PC-3 (cell line): ENCODE data around the gene MCF2L2. TPM values are rescaled to one million over a fixed set of nuclear protein-coding genes. Genes with fewer than 3 reads are reported as not detected.

Source experiments
- ATAC-seq: fragments of 200-7000 bp; cut with Tn5 transposase; 2 replicates; pipeline ENCODE4 v1.9.1; 2020; ENCODE audit warnings: mild to moderate bottlenecking, moderate library complexity
- BruUV-seq: library from RNA; stranded (reverse); fragments of 400-500 nt; replicated peaks from 2 replicates; lab custom pipeline; 2021; lab: Mats Ljungman, UMichigan
- CTCF ChIA-PET: fragments of 300-600 bp; sonication (Branson Sonifier 250); formaldehyde crosslinking; loops from one replicate; lab custom pipeline; 2022; ENCODE audit warnings: antibody characterized with exemption; lab: Charles Lee
- POLR2A ChIA-PET: fragments of 300-600 bp; sonication (Branson Sonifier 250); formaldehyde crosslinking; loops from one replicate; lab custom pipeline; 2022; ENCODE audit warnings: antibody characterized with exemption; ENCODE audit not compliant: unreplicated experiment; lab: Charles Lee
- DNase-seq: peaks from one replicate; pipeline ENCODE4 v3.0.0-alpha.2; 2015
- H2AFZ ChIP-seq: fragments of 300-600 bp; sonication (generic); 2 replicates; pipeline ENCODE4 v1.6.0; 2016; ENCODE audit warnings: antibody characterized with exemption, low read length
- H3F3A ChIP-seq: fragments of 300-600 bp; sonication (generic); one replicate; pipeline ENCODE4 v1.6.0; 2017; ENCODE audit warnings: antibody characterized with exemption, low read length, control low read depth, mild to moderate bottlenecking; ENCODE audit not compliant: unreplicated experiment
- H3K27ac ChIP-seq: fragments of 300-600 bp; sonication (generic); 2 replicates; pipeline ENCODE4 v1.5.1; 2016; ENCODE audit warnings: mild to moderate bottlenecking, low read length
- H3K27me3 ChIP-seq: fragments of 300-600 bp; sonication (generic); 2 replicates; pipeline ENCODE4 v1.6.1; 2016; ENCODE audit warnings: low read length, mixed read lengths
- H3K36me3 ChIP-seq: fragments of 300-600 bp; sonication (generic); 2 replicates; pipeline ENCODE4 v1.6.1; 2016; ENCODE audit warnings: low read depth, mixed run types, low read length, mixed read lengths
- H3K4me1 ChIP-seq: fragments of 300-600 bp; sonication (generic); 2 replicates; pipeline ENCODE4 v1.5.1; 2016; ENCODE audit warnings: low read length; ENCODE audit not compliant: insufficient read depth
- H3K4me2 ChIP-seq: fragments of 300-600 bp; sonication (generic); 2 replicates; pipeline ENCODE4 v1.6.0; 2016; ENCODE audit warnings: low read length
- H3K4me3 ChIP-seq: fragments of 300-600 bp; sonication (generic); 2 replicates; pipeline ENCODE4 v1.5.1; 2016; ENCODE audit warnings: mild to moderate bottlenecking, low read length, mixed read lengths
- H3K79me2 ChIP-seq: fragments of 300-600 bp; sonication (generic); 2 replicates; pipeline ENCODE4 v1.6.1; 2017; ENCODE audit warnings: low read length, mixed read lengths
- H3K9ac ChIP-seq: fragments of 300-600 bp; sonication (generic); 2 replicates; pipeline ENCODE4 v1.6.0; 2016; ENCODE audit warnings: mild to moderate bottlenecking, low read length
- H3K9me2 ChIP-seq: fragments of 300-600 bp; sonication (generic); replicated peaks from 2 replicates; pipeline ENCODE4 v1.6.1; 2016; ENCODE audit warnings: mixed run types, low read length, mixed read lengths
- H3K9me3 ChIP-seq: fragments of 300-600 bp; sonication (generic); 2 replicates; pipeline ENCODE4 v1.6.1; 2016; ENCODE audit warnings: low read length, mixed read lengths
- H4K20me1 ChIP-seq: fragments of 300-600 bp; sonication (generic); 2 replicates; pipeline ENCODE4 v1.6.1; 2016; ENCODE audit warnings: low read length, mixed read lengths
- EZH2 ChIP-seq: fragments of 300-600 bp; sonication (generic); IDR thresholded peaks from one replicate; pipeline ENCODE4 v1.6.1; 2017; ENCODE audit warnings: antibody characterized with exemption, mild to moderate bottlenecking, low read length; ENCODE audit not compliant: unreplicated experiment
- EZH2phosphoT487 ChIP-seq: fragments of 300-600 bp; sonication (generic); IDR thresholded peaks from 2 replicates; pipeline ENCODE4 v1.6.1; 2018; ENCODE audit warnings: mild to moderate bottlenecking, antibody characterized with exemption, low read length, borderline replicate concordance
- intact Hi-C: fragments of 100-400 bp; cut with micrococcal nuclease; formaldehyde crosslinking; loops from 2 replicates; pipeline ENCODE4 v1.9.0; 2023
- total RNA-seq: library from RNA; depleted of rRNA; stranded (reverse); fragments of >200 nt; gene quantifications from 2 replicates; pipeline ENCODE4 v1.2.3, GENCODE V29; 2014
- TF ChIP-seq, protein P1 (sequence below): fragments of 300-600 bp; sonication (generic); conservative IDR thresholded peaks from 2 replicates; pipeline ENCODE4 v1.5.1; 2017; ENCODE audit warnings: antibody characterized with exemption, low read depth, mild to moderate bottlenecking, low read length

MCF2L2 gene
- total RNA-seq, 1 experiment from 2014 or later = 3.6 TPM

DNA sequence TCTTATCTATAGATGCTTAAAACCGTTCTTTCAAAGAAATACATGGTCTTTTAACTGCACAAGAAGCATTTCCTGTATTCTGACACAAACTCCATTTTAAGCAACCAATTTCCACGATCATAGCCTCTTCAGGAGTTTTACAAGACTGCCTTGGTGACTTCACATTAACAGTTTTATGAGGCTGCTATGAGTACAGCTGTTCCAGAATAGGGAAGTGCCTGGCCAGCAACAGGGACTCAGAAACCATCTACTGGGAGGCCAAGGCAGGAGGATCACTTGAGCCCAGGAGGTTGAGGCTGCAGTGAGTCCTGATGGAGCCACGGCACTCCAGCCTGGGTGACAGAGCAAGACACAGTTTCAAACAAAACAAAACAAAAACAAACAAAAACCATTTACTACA is 96.9 kb downstream of the MCF2L2 start:
- no peaks in the 10 kb centered on the region for H4K20me1 ChIP-seq
- no peaks in the 10 kb centered on the region for H3K27me3 ChIP-seq
- no peak overlapping the region for H2AFZ ChIP-seq
- intact Hi-C loops = no loop called here
- BruUV-seq = no TSS peak
- CTCF ChIA-PET = no interaction called here
- no peak overlapping the region for H3K9ac ChIP-seq
- H3K27ac ChIP-seq = no peak overlapping the region
- no peak overlapping the region for H3K4me3 ChIP-seq
- TF ChIP-seq EZH2phosphoT487 = no peak
- no peak for TF ChIP-seq EZH2
- TF ChIP-seq, protein P1, sequence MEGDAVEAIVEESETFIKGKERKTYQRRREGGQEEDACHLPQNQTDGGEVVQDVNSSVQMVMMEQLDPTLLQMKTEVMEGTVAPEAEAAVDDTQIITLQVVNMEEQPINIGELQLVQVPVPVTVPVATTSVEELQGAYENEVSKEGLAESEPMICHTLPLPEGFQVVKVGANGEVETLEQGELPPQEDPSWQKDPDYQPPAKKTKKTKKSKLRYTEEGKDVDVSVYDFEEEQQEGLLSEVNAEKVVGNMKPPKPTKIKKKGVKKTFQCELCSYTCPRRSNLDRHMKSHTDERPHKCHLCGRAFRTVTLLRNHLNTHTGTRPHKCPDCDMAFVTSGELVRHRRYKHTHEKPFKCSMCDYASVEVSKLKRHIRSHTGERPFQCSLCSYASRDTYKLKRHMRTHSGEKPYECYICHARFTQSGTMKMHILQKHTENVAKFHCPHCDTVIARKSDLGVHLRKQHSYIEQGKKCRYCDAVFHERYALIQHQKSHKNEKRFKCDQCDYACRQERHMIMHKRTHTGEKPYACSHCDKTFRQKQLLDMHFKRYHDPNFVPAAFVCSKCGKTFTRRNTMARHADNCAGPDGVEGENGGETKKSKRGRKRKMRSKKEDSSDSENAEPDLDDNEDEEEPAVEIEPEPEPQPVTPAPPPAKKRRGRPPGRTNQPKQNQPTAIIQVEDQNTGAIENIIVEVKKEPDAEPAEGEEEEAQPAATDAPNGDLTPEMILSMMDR = no peak
- POLR2A ChIA-PET = no interaction called here
- no peak overlapping the region for H3K4me2 ChIP-seq
- H3F3A ChIP-seq = no peaks in the 10 kb centered on the region
- no peaks in the 10 kb centered on the region for H3K36me3 ChIP-seq
- H3K9me2 ChIP-seq = no peaks in the 10 kb centered on the region
- ATAC-seq = peak; percentile 42; the same call in 1 of the 2 replicates
- peaks cover 29% of the 10 kb centered on the region for H3K4me1 ChIP-seq
- DNase-seq = no peak
- H3K9me3 ChIP-seq = no peaks in the 10 kb centered on the region
- H3K79me2 ChIP-seq = no peaks in the 10 kb centered on the region

GRCh38 chr3:183330881-183331280 is 97.5 kb downstream of the MCF2L2 start:
- H3K9me2 ChIP-seq = no peaks in the 10 kb centered on the region
- DNase-seq = no peak
- no peaks in the 10 kb centered on the region for H3K27me3 ChIP-seq
- no peak overlapping the region for H3K27ac ChIP-seq
- ATAC-seq = no peak
- H3K4me2 ChIP-seq = no peak overlapping the region
- no peak overlapping the region for H3K4me3 ChIP-seq
- intact Hi-C loops = no loop called here
- H3K9me3 ChIP-seq = no peaks in the 10 kb centered on the region
- ChIA-PET CTCF (no interaction called here), POLR2A (no interaction called here)
- H3K4me1 ChIP-seq = peaks cover 29% of the 10 kb centered on the region
- TF ChIP-seq EZH2 = no peak
- no peak for TF ChIP-seq EZH2phosphoT487
- TF ChIP-seq, protein P1 = no peak
- no TSS peak for BruUV-seq
- H2AFZ ChIP-seq = no peak overlapping the region
- no peaks in the 10 kb centered on the region for H3F3A ChIP-seq
- no peaks in the 10 kb centered on the region for H4K20me1 ChIP-seq
- H3K79me2 ChIP-seq = no peaks in the 10 kb centered on the region
- no peaks in the 10 kb centered on the region for H3K36me3 ChIP-seq
- H3K9ac ChIP-seq = no peak overlapping the region

- ATAC-seq (no peak), DNase-seq (no peak)
- intact Hi-C loops = loop anchor here (2.0 kb wide), 1 partner anchor 145 kb away; no protein-coding TSS in a partner anchor
- CTCF ChIA-PET = interaction anchor here (0.6 kb wide), 1 partner anchor 176 kb away, joined by 3 read pairs; no protein-coding TSS in a partner anchor
- no peaks in the 10 kb centered on the region for H3K9me3 ChIP-seq
- peaks cover 36% of the 10 kb centered on the region for H3K4me1 ChIP-seq
- H2AFZ ChIP-seq = no peak overlapping the region
- no TSS peak for BruUV-seq
- no peaks in the 10 kb centered on the region for H3K27me3 ChIP-seq
- H3K9ac ChIP-seq = no peak overlapping the region
- H3K27ac ChIP-seq = no peak overlapping the region
- no peaks in the 10 kb centered on the region for H3K79me2 ChIP-seq
- no peak overlapping the region for H3K4me2 ChIP-seq
- H3F3A ChIP-seq = no peaks in the 10 kb centered on the region
- H3K9me2 ChIP-seq = no peaks in the 10 kb centered on the region
- no peaks in the 10 kb centered on the region for H4K20me1 ChIP-seq
- no peak overlapping the region for H3K4me3 ChIP-seq
- POLR2A ChIA-PET = no interaction called here
- no peaks in the 10 kb centered on the region for H3K36me3 ChIP-seq
- TF ChIP-seq EZH2 = no peak
- TF ChIP-seq, protein P1 = no peak
- no peak for TF ChIP-seq EZH2phosphoT487
These were observed 98.9 kb downstream of the MCF2L2 start for GRCh38 chr3:183329543-183329942.
